HCT116 (cell line): Measurements from ENCODE around the gene RPL11.

Source experiments
- CEBPB ChIP-seq: IDR thresholded peaks from 2 replicates; pipeline ENCODE4 v1.6.1; 2012; ENCODE audit warnings: low read depth
- CTCF ChIP-seq, 3 experiments: fragments of 200-600 bp in 1 of 3; sonication (generic) in 1 of 3; IDR thresholded peaks in 2 of 3; conservative IDR thresholded peaks in 1 of 3; 2 replicates each; pipeline ENCODE4 v1.5.1; 2012 to 2017; ENCODE audit warnings: low read depth in 2 of 3, low read length in 2 of 3, antibody characterized with exemption in 1 of 3, borderline replicate concordance in 1 of 3, control low read depth in 1 of 3, mild to moderate bottlenecking in 1 of 3, mixed read lengths in 1 of 3, mixed run types in 1 of 3, moderate library complexity in 1 of 3; ENCODE audit not compliant: insufficient read depth in 1 of 3
- ELF1 ChIP-seq: IDR thresholded peaks from 2 replicates; pipeline ENCODE4 v1.6.1; 2012; ENCODE audit warnings: low read depth, borderline replicate concordance
- EZH2 ChIP-seq: fragments of 200-600 bp; sonication (generic); IDR thresholded peaks from 2 replicates; pipeline ENCODE4 v1.6.1; 2017; ENCODE audit warnings: antibody characterized with exemption, mixed run types
- EZH2phosphoT487 ChIP-seq: fragments of 200-600 bp; IDR thresholded peaks from 2 replicates; pipeline ENCODE4 v1.6.1; 2018; ENCODE audit warnings: antibody characterized with exemption, borderline replicate concordance
- POLR2A ChIP-seq: IDR thresholded peaks from 2 replicates; pipeline ENCODE4 v1.7.0; 2011; ENCODE audit warnings: borderline replicate concordance; ENCODE audit not compliant: insufficient read depth, insufficient read length; ENCODE audit errors: extremely low read depth
- POLR2AphosphoS5 ChIP-seq: IDR thresholded peaks from 2 replicates; pipeline ENCODE4 v1.6.1; 2011; ENCODE audit warnings: mild to moderate bottlenecking, low read depth, low read length, moderate library complexity
- RAD21 ChIP-seq: IDR thresholded peaks from 2 replicates; pipeline ENCODE4 v1.6.1; 2012; ENCODE audit warnings: low read depth, mild to moderate bottlenecking
- REST ChIP-seq: IDR thresholded peaks from 2 replicates; pipeline ENCODE4 v1.6.1; 2012; ENCODE audit warnings: low read depth
- SIN3A ChIP-seq: IDR thresholded peaks from 2 replicates; pipeline ENCODE4 v1.6.1; 2012; ENCODE audit warnings: low read depth
- SP1 ChIP-seq: IDR thresholded peaks from 2 replicates; pipeline ENCODE4 v1.6.1; 2012; ENCODE audit warnings: low read depth
- TCF7L2 ChIP-seq: IDR thresholded peaks from 2 replicates; pipeline ENCODE4 v1.7.0; 2011; ENCODE audit warnings: borderline replicate concordance, inconsistent platforms; ENCODE audit not compliant: insufficient read depth, insufficient read length; ENCODE audit errors: extremely low read depth
- ZBTB33 ChIP-seq: IDR thresholded peaks from 2 replicates; pipeline ENCODE4 v1.6.1; 2011; ENCODE audit warnings: mild to moderate bottlenecking, low read length, moderate library complexity; ENCODE audit not compliant: insufficient replicate concordance; ENCODE audit errors: extremely low read depth
- ZFX ChIP-seq: fragments of 450-650 bp; IDR thresholded peaks from 2 replicates; pipeline ENCODE4 v1.6.1; 2017

- no peak for TF ChIP-seq CTCF (IDR thresholded peaks at IDR 0.05 in 2 of 3, conservative IDR thresholded peaks at IDR 0.05 in 1 of 3; ENCODE audit: borderline replicate concordance in 1 of 3, insufficient read depth in 1 of 3, low read depth in 2 of 3, low read length in 2 of 3)
- TF ChIP-seq POLR2A, result no peak
- TF ChIP-seq CEBPB, result no peak
- TF ChIP-seq SIN3A, result no peak
- TF ChIP-seq EZH2, result no peak
- no peak for TF ChIP-seq SP1
- no peak for TF ChIP-seq TCF7L2
- TF ChIP-seq ELF1, result no peak
- no peak for TF ChIP-seq REST
- no peak for TF ChIP-seq POLR2AphosphoS5
- no peak for TF ChIP-seq ZBTB33
- TF ChIP-seq ZFX, result no peak
- TF ChIP-seq RAD21, result no peak
- TF ChIP-seq EZH2phosphoT487, result no peak
Observed at GRCh38 chr1:23660671-23661070, 30.9 kb upstream of the RPL11 start.
